Parathyroid adenoma (tissue), 2 donors: ENCODE data around the gene SH2D7.

Experiments
- H2AFZ ChIP-seq: fragments of 300-600 bp; sonication (generic); one replicate; pipeline ENCODE4 v1.7.0; 2017; ENCODE audit warnings: antibody characterized with exemption, mild to moderate bottlenecking
- H3K27ac ChIP-seq: fragments of 300-600 bp; sonication (generic); one replicate; pipeline ENCODE4 v1.7.0; 2017
- H3K27me3 ChIP-seq: fragments of 300-600 bp; sonication (generic); one replicate; pipeline ENCODE4 v1.7.0; 2017; ENCODE audit warnings: low read length; ENCODE audit not compliant: control insufficient read depth, insufficient read depth
- H3K36me3 ChIP-seq: fragments of 300-600 bp; sonication (generic); one replicate; pipeline ENCODE4 v1.7.0; 2017; ENCODE audit warnings: low read length; ENCODE audit not compliant: control insufficient read depth, insufficient read depth
- H3K4me1 ChIP-seq: fragments of 300-600 bp; sonication (generic); one replicate; pipeline ENCODE4 v1.7.0; 2017; ENCODE audit warnings: control low read depth
- H3K4me2 ChIP-seq: fragments of 300-600 bp; sonication (generic); one replicate; pipeline ENCODE4 v1.7.0; 2017; ENCODE audit warnings: low read length
- H3K4me3 ChIP-seq: fragments of 300-600 bp; sonication (generic); one replicate; pipeline ENCODE4 v1.7.0; 2017; ENCODE audit warnings: low read depth, low read length
- H3K79me2 ChIP-seq: fragments of 300-600 bp; sonication (generic); one replicate; pipeline ENCODE4 v1.7.0; 2017; ENCODE audit warnings: control low read depth
- H3K9ac ChIP-seq: fragments of 300-600 bp; sonication (generic); one replicate; pipeline ENCODE4 v1.7.0; 2017; ENCODE audit warnings: mild to moderate bottlenecking
- H3K9me3 ChIP-seq: fragments of 300-600 bp; sonication (generic); one replicate; pipeline ENCODE4 v1.7.0; 2017; ENCODE audit warnings: low read length; ENCODE audit not compliant: control insufficient read depth
- TF ChIP-seq, protein P1 (sequence below): fragments of 300-600 bp; sonication (generic); IDR thresholded peaks from one replicate; pipeline ENCODE4 v1.7.0; 2017; ENCODE audit warnings: antibody characterized with exemption, mild to moderate bottlenecking
- donor health status: primary hyperparathyroidism.

The SH2D7 gene

DNA sequence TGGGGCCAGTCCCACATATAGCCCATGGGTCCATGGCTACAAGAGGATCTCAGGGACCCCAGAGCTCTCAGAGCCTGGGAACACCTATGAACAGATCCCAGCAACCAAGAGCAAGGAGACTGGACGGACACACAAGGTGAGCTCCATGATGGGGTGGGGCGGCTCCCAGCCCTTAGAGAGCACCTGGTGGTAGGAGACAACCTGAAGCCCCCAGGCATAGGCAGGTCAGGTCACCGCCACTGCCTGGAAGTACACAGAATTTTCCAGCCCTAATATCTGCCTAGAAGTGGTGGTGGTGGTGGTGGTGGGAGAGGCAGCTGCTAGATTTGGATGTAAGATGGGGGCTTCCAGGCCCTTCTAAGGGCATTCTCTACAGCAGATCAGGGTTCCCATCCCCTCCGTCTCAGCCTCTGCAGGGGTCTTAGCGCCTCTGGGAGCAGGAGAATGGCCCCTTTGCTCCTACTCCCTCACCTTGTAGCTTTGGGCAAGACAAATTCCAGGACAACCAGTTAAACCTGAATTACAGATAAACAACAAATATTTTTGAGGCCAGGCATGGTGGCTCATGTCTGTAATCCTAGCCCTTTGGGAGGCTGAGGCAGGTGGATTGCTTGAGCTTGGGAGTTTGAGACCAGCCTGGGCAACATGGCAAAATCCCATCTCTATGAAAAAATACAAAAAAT, 9.2 kb downstream of the SH2D7 start:
- no peak overlapping the region for H3K9ac ChIP-seq
- H3K4me3 ChIP-seq = no peak overlapping the region
- H3K27ac ChIP-seq = no peak overlapping the region
- H3K9me3 ChIP-seq = no peaks in the 10 kb centered on the region
- TF ChIP-seq, protein P1, sequence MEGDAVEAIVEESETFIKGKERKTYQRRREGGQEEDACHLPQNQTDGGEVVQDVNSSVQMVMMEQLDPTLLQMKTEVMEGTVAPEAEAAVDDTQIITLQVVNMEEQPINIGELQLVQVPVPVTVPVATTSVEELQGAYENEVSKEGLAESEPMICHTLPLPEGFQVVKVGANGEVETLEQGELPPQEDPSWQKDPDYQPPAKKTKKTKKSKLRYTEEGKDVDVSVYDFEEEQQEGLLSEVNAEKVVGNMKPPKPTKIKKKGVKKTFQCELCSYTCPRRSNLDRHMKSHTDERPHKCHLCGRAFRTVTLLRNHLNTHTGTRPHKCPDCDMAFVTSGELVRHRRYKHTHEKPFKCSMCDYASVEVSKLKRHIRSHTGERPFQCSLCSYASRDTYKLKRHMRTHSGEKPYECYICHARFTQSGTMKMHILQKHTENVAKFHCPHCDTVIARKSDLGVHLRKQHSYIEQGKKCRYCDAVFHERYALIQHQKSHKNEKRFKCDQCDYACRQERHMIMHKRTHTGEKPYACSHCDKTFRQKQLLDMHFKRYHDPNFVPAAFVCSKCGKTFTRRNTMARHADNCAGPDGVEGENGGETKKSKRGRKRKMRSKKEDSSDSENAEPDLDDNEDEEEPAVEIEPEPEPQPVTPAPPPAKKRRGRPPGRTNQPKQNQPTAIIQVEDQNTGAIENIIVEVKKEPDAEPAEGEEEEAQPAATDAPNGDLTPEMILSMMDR = no peak
- H3K4me1 ChIP-seq = no peaks in the 10 kb centered on the region
- H3K36me3 ChIP-seq = no peaks in the 10 kb centered on the region
- no peaks in the 10 kb centered on the region for H3K27me3 ChIP-seq
- H2AFZ ChIP-seq = no peak overlapping the region
- no peak overlapping the region for H3K4me2 ChIP-seq
- H3K79me2 ChIP-seq = no peaks in the 10 kb centered on the region

DNA sequence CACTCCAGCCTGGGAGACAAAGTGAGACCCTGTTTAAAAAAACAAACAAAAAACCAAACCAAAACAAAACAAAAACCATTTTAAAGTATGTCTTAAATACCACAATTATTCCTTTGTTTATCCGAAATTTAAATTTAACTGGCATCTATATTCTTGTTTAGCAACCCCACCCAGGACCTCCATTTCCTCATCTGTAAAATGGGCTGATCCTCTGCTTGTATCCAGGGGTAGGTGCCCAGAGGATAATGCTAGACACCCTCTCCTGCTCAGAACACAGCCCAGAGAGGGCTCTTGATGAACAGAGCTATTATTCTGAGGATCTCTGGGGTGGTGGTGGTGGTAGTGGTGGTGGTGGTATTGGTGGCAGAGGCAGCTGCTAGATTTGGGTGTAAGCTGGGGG, 9.8 kb downstream of the SH2D7 start:
- H3K27me3 ChIP-seq = no peaks in the 10 kb centered on the region
- H3K9ac ChIP-seq = no peak overlapping the region
- H3K4me1 ChIP-seq = no peaks in the 10 kb centered on the region
- H3K36me3 ChIP-seq = no peaks in the 10 kb centered on the region
- no peak overlapping the region for H3K4me3 ChIP-seq
- TF ChIP-seq, protein P1 = no peak
- no peaks in the 10 kb centered on the region for H3K9me3 ChIP-seq
- H3K27ac ChIP-seq = no peak overlapping the region
- H3K4me2 ChIP-seq = no peak overlapping the region
- H3K79me2 ChIP-seq = no peaks in the 10 kb centered on the region
- H2AFZ ChIP-seq = no peak overlapping the region

DNA sequence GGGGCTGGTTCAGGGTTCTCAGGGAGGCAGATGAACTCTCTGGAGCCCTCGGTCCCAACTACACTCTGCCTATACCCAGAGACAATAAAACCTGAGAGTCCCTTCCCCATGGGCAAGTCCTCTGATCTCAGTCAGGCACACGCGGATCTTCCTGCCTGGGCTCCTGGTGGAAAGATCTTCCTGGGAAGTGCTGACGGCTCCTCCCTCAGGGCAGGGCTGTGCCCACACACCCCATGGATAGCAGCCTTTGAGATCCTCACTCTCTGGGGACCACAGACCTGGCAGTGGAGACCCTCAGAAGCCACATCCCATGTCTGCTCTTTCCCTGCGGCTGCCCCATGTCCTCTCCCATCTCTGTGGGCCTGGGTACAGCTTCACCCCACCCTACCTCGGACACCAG, 10.4 kb downstream of the SH2D7 start:
- Histone ChIP-seq H3K36me3 (no peaks in the 10 kb centered on the region), H3K79me2 (no peaks in the 10 kb centered on the region), H2AFZ (no peak overlapping the region), H3K27ac (no peak overlapping the region), H3K4me3 (no peak overlapping the region), H3K27me3 (no peaks in the 10 kb centered on the region), H3K4me1 (no peaks in the 10 kb centered on the region), H3K4me2 (no peak overlapping the region), H3K9me3 (no peaks in the 10 kb centered on the region), H3K9ac (no peak overlapping the region)
- TF ChIP-seq, protein P1 = no peak

- Histone ChIP-seq H3K9me3 (no peaks in the 10 kb centered on the region), H2AFZ (no peak overlapping the region), H3K9ac (no peak overlapping the region), H3K27me3 (no peaks in the 10 kb centered on the region), H3K4me2 (no peak overlapping the region), H3K27ac (no peak overlapping the region), H3K79me2 (no peaks in the 10 kb centered on the region), H3K4me3 (no peak overlapping the region), H3K36me3 (no peaks in the 10 kb centered on the region), H3K4me1 (no peaks in the 10 kb centered on the region)
- TF ChIP-seq, protein P1 = no peak
Observed at GRCh38 chr15:78103406-78104118, 11.2 kb downstream of the SH2D7 start.

- no peak overlapping the region for H3K27ac ChIP-seq
- H3K4me3 ChIP-seq = no peak overlapping the region
- no peaks in the 10 kb centered on the region for H3K27me3 ChIP-seq
- no peaks in the 10 kb centered on the region for H3K36me3 ChIP-seq
- no peaks in the 10 kb centered on the region for H3K79me2 ChIP-seq
- no peak overlapping the region for H3K9ac ChIP-seq
- no peaks in the 10 kb centered on the region for H3K4me1 ChIP-seq
- H2AFZ ChIP-seq = no peak overlapping the region
- H3K9me3 ChIP-seq = no peaks in the 10 kb centered on the region
- TF ChIP-seq, protein P1 = no peak
- H3K4me2 ChIP-seq = no peak overlapping the region
Observed at GRCh38 chr15:78104119-78104479, 11.7 kb downstream of the SH2D7 start.
